A673 (cell line): Measurements from ENCODE around the gene STAU1.

Source experiments
- EZH2 ChIP-seq: fragments of 200-600 bp; sonication (generic); IDR thresholded peaks from 2 replicates; pipeline ENCODE4 v1.6.1; 2017; ENCODE audit warnings: borderline replicate concordance, low read depth, mild to moderate bottlenecking, mixed read lengths, antibody characterized with exemption, low read length; ENCODE audit not compliant: poor library complexity, severe bottlenecking
- TF ChIP-seq, protein P1 (sequence below): fragments of 300-800, 200-600 bp; sonication (generic); conservative IDR thresholded peaks from 2 replicates; pipeline ENCODE4 v1.5.1; 2017; ENCODE audit warnings: low read depth, mild to moderate bottlenecking, antibody characterized with exemption, low read length, moderate library complexity, mixed read lengths

- TF ChIP-seq, protein P1, sequence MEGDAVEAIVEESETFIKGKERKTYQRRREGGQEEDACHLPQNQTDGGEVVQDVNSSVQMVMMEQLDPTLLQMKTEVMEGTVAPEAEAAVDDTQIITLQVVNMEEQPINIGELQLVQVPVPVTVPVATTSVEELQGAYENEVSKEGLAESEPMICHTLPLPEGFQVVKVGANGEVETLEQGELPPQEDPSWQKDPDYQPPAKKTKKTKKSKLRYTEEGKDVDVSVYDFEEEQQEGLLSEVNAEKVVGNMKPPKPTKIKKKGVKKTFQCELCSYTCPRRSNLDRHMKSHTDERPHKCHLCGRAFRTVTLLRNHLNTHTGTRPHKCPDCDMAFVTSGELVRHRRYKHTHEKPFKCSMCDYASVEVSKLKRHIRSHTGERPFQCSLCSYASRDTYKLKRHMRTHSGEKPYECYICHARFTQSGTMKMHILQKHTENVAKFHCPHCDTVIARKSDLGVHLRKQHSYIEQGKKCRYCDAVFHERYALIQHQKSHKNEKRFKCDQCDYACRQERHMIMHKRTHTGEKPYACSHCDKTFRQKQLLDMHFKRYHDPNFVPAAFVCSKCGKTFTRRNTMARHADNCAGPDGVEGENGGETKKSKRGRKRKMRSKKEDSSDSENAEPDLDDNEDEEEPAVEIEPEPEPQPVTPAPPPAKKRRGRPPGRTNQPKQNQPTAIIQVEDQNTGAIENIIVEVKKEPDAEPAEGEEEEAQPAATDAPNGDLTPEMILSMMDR, result no peak
- TF ChIP-seq EZH2, result no peak
Measured at GRCh38 chr20:49172413-49172812, 15.7 kb downstream of the STAU1 start.
